Loucy (cell line): ENCODE data around the gene FEM1A.
A peak's percentile ranks its signal among the peaks of the same experiment; 100 is the strongest.
"Not testable (repeated sequence)": the region's sequence is repeated elsewhere in the genome, so short reads cannot be mapped to it uniquely, and the experiment has no call there.

Experiments used
- H2AFZ ChIP-seq: fragments of 200-600 bp; sonication (generic); 2 replicates; pipeline ENCODE4 v1.6.0; 2016; ENCODE audit warnings: antibody characterized with exemption, mild to moderate bottlenecking, low read length, moderate library complexity
- H3F3A ChIP-seq: fragments of 200-600 bp; 2 replicates; pipeline ENCODE4 v1.6.0; 2016; ENCODE audit warnings: antibody characterized with exemption, low read depth, mild to moderate bottlenecking
- H3K27me3 ChIP-seq: fragments of 200-600 bp; sonication (generic); 2 replicates; pipeline ENCODE4 v1.6.1; 2014; ENCODE audit warnings: low read length, mild to moderate bottlenecking; ENCODE audit not compliant: insufficient read depth, poor library complexity, severe bottlenecking
- H3K36me3 ChIP-seq: fragments of 200-600 bp; sonication (generic); 2 replicates; pipeline ENCODE4 v1.6.1; 2016; ENCODE audit warnings: low read length; ENCODE audit not compliant: insufficient read depth
- H3K4me1 ChIP-seq: fragments of 200-600 bp; sonication (generic); 2 replicates; pipeline ENCODE4 v1.5.1; 2014; ENCODE audit warnings: low read length, mild to moderate bottlenecking; ENCODE audit not compliant: insufficient read depth, poor library complexity, severe bottlenecking
- H3K4me2 ChIP-seq: fragments of 200-600 bp; sonication (generic); 2 replicates; pipeline ENCODE4 v1.6.0; 2014; ENCODE audit warnings: antibody characterized with exemption, low read length, low read depth, mild to moderate bottlenecking; ENCODE audit not compliant: poor library complexity, severe bottlenecking
- H3K4me3 ChIP-seq: fragments of 200-600 bp; sonication (generic); 2 replicates; pipeline ENCODE4 v1.5.1; 2014; ENCODE audit warnings: low read length, mild to moderate bottlenecking, mixed read lengths; ENCODE audit not compliant: poor library complexity, severe bottlenecking
- H3K79me2 ChIP-seq: fragments of 200-600 bp; sonication (generic); 2 replicates; pipeline ENCODE4 v1.6.1; 2014; ENCODE audit warnings: low read length; ENCODE audit not compliant: insufficient read depth
- H3K9ac ChIP-seq: fragments of 200-600 bp; sonication (generic); 2 replicates; pipeline ENCODE4 v1.6.0; 2014; ENCODE audit warnings: mild to moderate bottlenecking, low read depth, low read length, moderate library complexity; ENCODE audit not compliant: poor library complexity, severe bottlenecking
- H3K9me2 ChIP-seq: fragments of 200-600 bp; sonication (generic); replicated peaks from 2 replicates; pipeline ENCODE4 v1.6.1; 2016; ENCODE audit warnings: low read depth, low read length, mixed read lengths
- H3K9me3 ChIP-seq: fragments of 200-600 bp; sonication (generic); 2 replicates; pipeline ENCODE4 v1.6.1; 2014; ENCODE audit warnings: mild to moderate bottlenecking, antibody characterized with exemption, low read length, low read depth; ENCODE audit not compliant: insufficient read depth
- H4K20me1 ChIP-seq: fragments of 200-600 bp; sonication (generic); 2 replicates; pipeline ENCODE4 v1.6.0; 2014; ENCODE audit warnings: antibody characterized with exemption, low read length, mild to moderate bottlenecking; ENCODE audit not compliant: insufficient read depth, poor library complexity, severe bottlenecking
- EZH2phosphoT487 ChIP-seq: fragments of 200-600 bp; IDR thresholded peaks from 2 replicates; pipeline ENCODE4 v1.6.1; 2018; ENCODE audit warnings: antibody characterized with exemption, mild to moderate bottlenecking, moderate library complexity, borderline replicate concordance
- TF ChIP-seq, protein P1 (sequence below): fragments of 200-600 bp; sonication (generic); conservative IDR thresholded peaks from 2 replicates; pipeline ENCODE4 v1.5.1; 2014; ENCODE audit warnings: mild to moderate bottlenecking, antibody characterized with exemption, low read length

FEM1A gene

DNA sequence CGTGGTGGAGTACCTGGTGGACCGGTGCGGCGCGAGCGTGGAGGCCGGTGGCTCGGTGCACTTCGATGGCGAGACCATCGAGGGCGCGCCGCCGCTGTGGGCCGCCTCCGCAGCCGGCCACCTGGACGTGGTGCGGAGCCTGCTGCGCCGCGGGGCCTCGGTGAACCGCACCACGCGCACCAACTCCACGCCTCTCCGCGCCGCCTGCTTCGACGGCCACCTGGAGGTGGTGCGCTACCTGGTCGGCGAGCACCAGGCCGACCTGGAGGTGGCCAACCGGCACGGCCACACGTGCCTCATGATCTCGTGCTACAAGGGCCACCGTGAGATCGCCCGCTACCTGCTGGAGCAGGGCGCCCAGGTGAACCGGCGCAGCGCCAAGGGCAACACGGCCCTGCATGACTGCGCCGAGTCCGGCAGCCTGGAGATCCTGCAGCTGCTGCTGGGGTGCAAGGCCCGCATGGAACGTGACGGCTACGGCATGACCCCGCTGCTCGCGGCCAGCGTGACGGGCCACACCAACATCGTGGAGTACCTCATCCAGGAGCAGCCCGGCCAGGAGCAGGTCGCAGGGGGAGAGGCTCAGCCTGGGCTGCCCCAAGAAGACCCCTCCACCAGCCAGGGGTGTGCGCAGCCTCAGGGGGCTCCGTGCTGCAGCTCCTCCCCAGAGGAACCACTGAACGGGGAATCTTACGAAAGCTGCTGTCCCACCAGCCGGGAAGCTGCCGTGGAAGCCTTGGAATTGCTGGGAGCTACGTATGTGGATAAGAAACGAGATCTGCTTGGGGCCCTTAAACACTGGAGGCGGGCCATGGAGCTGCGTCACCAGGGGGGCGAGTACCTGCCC is 708 bp downstream of the FEM1A start:
- Histone ChIP-seq H3K79me2 (peaks cover 47% of the 10 kb centered on the region), H3K4me3 (peak overlapping the region; percentile 74), H2AFZ (peak overlapping the region; percentile 78), H3K4me1 (peaks cover 25% of the 10 kb centered on the region), H3K4me2 (peak overlapping the region; percentile 88), H3K9ac (peak overlapping the region; percentile 81)
- H3K9me3 ChIP-seq, H3F3A ChIP-seq, H3K36me3 ChIP-seq, H4K20me1 ChIP-seq, H3K9me2 ChIP-seq, H3K27me3 ChIP-seq: not testable (repeated sequence)

DNA sequence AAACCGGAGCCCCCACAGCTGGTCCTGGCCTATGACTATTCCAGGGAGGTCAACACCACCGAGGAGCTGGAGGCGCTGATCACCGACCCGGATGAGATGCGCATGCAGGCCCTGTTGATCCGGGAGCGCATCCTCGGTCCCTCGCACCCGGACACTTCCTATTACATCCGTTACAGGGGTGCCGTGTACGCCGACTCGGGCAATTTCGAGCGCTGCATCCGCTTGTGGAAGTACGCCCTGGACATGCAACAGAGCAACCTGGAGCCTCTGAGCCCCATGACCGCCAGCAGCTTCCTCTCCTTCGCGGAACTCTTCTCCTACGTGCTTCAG is 1.3 kb downstream of the FEM1A start:
- Histone ChIP-seq H3K4me3 (peak overlapping the region; percentile 74), H3K4me1 (peaks cover 25% of the 10 kb centered on the region), H3K4me2 (peak overlapping the region; percentile 88), H3K79me2 (peaks cover 47% of the 10 kb centered on the region), H3K9ac (peak overlapping the region; percentile 81)
- not testable (repeated sequence) for H3K27me3 ChIP-seq, H3K9me2 ChIP-seq, H3K9me3 ChIP-seq, H4K20me1 ChIP-seq, H2AFZ ChIP-seq, H3F3A ChIP-seq, H3K36me3 ChIP-seq

DNA sequence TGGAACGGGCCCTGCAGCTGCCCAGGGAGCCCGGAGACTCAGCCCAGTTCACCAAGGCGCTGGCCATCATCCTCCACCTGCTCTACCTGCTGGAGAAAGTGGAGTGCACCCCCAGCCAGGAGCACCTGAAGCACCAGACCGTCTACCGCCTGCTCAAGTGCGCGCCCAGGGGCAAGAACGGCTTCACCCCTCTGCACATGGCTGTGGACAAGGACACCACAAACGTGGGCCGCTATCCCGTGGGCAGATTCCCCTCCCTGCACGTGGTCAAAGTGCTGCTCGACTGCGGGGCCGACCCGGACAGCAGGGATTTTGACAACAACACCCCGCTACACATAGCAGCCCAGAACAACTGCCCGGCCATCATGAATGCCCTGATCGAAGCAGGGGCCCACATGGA is 1.7 kb downstream of the FEM1A start:
- H3K79me2 ChIP-seq: peaks cover 47% of the 10 kb centered on the region
- H3K9ac ChIP-seq: not testable (repeated sequence)

DNA sequence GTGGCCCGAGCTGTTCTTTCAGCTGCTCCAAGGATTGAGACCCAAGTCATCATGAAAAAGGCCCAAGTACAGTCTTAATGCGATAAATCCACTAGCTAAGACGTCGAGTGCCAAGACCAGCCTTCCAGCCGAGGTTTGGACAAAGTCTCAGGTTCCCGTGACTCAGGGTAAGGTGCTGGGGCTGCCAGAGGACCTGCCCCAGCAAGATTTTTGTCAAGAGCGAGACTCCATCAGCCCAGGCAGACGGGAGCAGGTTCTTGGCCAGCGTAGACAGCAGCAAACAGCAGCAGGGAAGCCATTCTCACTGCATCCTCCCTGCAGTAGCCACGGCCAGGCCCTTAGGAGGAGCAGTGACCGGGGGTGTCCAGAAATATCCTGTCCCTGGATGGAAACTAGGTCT is 3.4 kb downstream of the FEM1A start:
- peaks cover 47% of the 10 kb centered on the region for H3K79me2 ChIP-seq
- TF ChIP-seq, protein P1, sequence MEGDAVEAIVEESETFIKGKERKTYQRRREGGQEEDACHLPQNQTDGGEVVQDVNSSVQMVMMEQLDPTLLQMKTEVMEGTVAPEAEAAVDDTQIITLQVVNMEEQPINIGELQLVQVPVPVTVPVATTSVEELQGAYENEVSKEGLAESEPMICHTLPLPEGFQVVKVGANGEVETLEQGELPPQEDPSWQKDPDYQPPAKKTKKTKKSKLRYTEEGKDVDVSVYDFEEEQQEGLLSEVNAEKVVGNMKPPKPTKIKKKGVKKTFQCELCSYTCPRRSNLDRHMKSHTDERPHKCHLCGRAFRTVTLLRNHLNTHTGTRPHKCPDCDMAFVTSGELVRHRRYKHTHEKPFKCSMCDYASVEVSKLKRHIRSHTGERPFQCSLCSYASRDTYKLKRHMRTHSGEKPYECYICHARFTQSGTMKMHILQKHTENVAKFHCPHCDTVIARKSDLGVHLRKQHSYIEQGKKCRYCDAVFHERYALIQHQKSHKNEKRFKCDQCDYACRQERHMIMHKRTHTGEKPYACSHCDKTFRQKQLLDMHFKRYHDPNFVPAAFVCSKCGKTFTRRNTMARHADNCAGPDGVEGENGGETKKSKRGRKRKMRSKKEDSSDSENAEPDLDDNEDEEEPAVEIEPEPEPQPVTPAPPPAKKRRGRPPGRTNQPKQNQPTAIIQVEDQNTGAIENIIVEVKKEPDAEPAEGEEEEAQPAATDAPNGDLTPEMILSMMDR: no peak
- TF ChIP-seq EZH2phosphoT487: no peak
- no peaks in the 10 kb centered on the region for H3K9me2 ChIP-seq
- no peaks in the 10 kb centered on the region for H3K36me3 ChIP-seq
- no peaks in the 10 kb centered on the region for H3F3A ChIP-seq
- H3K27me3 ChIP-seq: no peaks in the 10 kb centered on the region
- peak overlapping the region; percentile 42 for H3K9ac ChIP-seq
- peak overlapping the region; percentile 88 for H3K4me2 ChIP-seq
- H2AFZ ChIP-seq: no peak overlapping the region
- H3K4me1 ChIP-seq: peaks cover 25% of the 10 kb centered on the region
- H4K20me1 ChIP-seq: peaks cover 4% of the 10 kb centered on the region
- H3K4me3 ChIP-seq: peak overlapping the region; percentile 8
- H3K9me3 ChIP-seq: no peaks in the 10 kb centered on the region

More for the DNA sequence above, 1.7 kb downstream of the FEM1A start:
- not testable (repeated sequence) for H3K36me3 ChIP-seq, H3K9me2 ChIP-seq, H3F3A ChIP-seq, H2AFZ ChIP-seq, H3K27me3 ChIP-seq, H4K20me1 ChIP-seq, H3K9me3 ChIP-seq
- Histone ChIP-seq H3K4me2 (peak overlapping the region; percentile 88), H3K4me3 (peak overlapping the region; percentile 74), H3K4me1 (peaks cover 25% of the 10 kb centered on the region)
